GM12878 (cell line): ENCODE measurements around the gene NCKAP5. TPM values are rescaled to one million over a fixed set of nuclear protein-coding genes. Genes with fewer than 3 reads are reported as not detected.

Experiments
- ATAC-seq: fragments of 200-7000 bp; cut with Tn5 transposase; 3 replicates; pipeline ENCODE4 v1.9.1; 2020; ENCODE audit warnings: mild to moderate bottlenecking, moderate library complexity
- BruUV-seq: library from RNA; stranded (reverse); fragments of 400-500 nt; replicated peaks from 2 replicates; lab custom pipeline; 2021; lab: Mats Ljungman, UMichigan
- CTCF ChIA-PET: fragments of 300-600 bp; sonication (Branson Sonifier 250); formaldehyde crosslinking; extraction: SDS; loops from one replicate; lab custom pipeline; 2021; ENCODE audit warnings: inconsistent platforms; lab: Yijun Ruan, JAX
- POLR2A ChIA-PET: fragments of 350-600 bp; formaldehyde crosslinking; extraction: SDS; loops from one replicate; lab custom pipeline; 2021; ENCODE audit warnings: inconsistent platforms; lab: Charles Lee
- RAD21 ChIA-PET: fragments of 300-600 bp; sonication (Branson Sonifier 250); formaldehyde crosslinking; loops from one replicate; lab custom pipeline; 2023; ENCODE audit warnings: antibody characterized with exemption; ENCODE audit not compliant: unreplicated experiment; lab: Charles Lee
- SMC1A ChIA-PET: fragments of 300-600 bp; sonication (Branson Sonifier 250); formaldehyde crosslinking; loops from one replicate; lab custom pipeline; 2023; ENCODE audit not compliant: unreplicated experiment, uncharacterized antibody; lab: Charles Lee
- DNase-seq: peaks from one replicate; pipeline ENCODE4 v3.0.0-alpha.2; 2011; ENCODE audit warnings: low read depth, low spot score
- FAIRE-seq: peaks from 3 replicates; lab custom pipeline; 2011; peaks lifted over from hg19 to GRCh38; lab: Jason Lieb, UNC
- H2AFZ ChIP-seq: 2 replicates; pipeline ENCODE4 v1.6.0; 2011; ENCODE audit warnings: low read depth, low read length, control low read depth; ENCODE audit not compliant: control insufficient read depth
- H3K27ac ChIP-seq: 2 replicates; pipeline ENCODE4 v1.5.1; 2011; ENCODE audit warnings: control low read depth; ENCODE audit not compliant: control insufficient read depth, insufficient read depth
- H3K27me3 ChIP-seq, 2 experiments: replicated peaks in 1 of 2; 2 replicates each; pipeline versions ENCODE4 v1.6.0 to v1.6.1; 2011; ENCODE audit warnings: low read length in 1 of 2; ENCODE audit not compliant: control insufficient read depth in 2 of 2, insufficient read depth in 2 of 2
- H3K36me3 ChIP-seq, 2 experiments: 2 replicates each; pipeline ENCODE4 v1.5.1; 2011; ENCODE audit warnings: low read length in 1 of 2; ENCODE audit not compliant: control insufficient read depth in 2 of 2, insufficient read depth in 2 of 2
- H3K4me1 ChIP-seq: 2 replicates; pipeline ENCODE4 v1.6.1; 2011; ENCODE audit warnings: mild to moderate bottlenecking, low read length, moderate library complexity, mixed read lengths; ENCODE audit not compliant: control insufficient read depth, insufficient read depth
- H3K4me2 ChIP-seq: 2 replicates; pipeline ENCODE4 v1.6.0; 2011; ENCODE audit warnings: control low read depth; ENCODE audit not compliant: control insufficient read depth, insufficient read depth
- H3K4me3 ChIP-seq: fragments of 200-600 bp; sonication (generic); 2 replicates; pipeline ENCODE4 v1.5.1; 2016
- H3K79me2 ChIP-seq: 2 replicates; pipeline ENCODE4 v1.6.0; 2011; ENCODE audit warnings: low read length; ENCODE audit not compliant: control insufficient read depth, insufficient read depth
- H3K9ac ChIP-seq: 2 replicates; pipeline ENCODE4 v1.8.0; 2011; ENCODE audit warnings: low read length, control low read depth, mixed read lengths; ENCODE audit not compliant: control insufficient read depth, insufficient read depth
- H3K9me3 ChIP-seq: replicated peaks from 3 replicates; pipeline ENCODE4 v1.5.1; 2011; ENCODE audit warnings: mild to moderate bottlenecking, low read length; ENCODE audit not compliant: control insufficient read depth, insufficient read depth
- H4K20me1 ChIP-seq: 2 replicates; pipeline ENCODE4 v1.6.0; 2011; ENCODE audit not compliant: control insufficient read depth, insufficient read depth
- CBX3 ChIP-seq: fragments of 200-600 bp; sonication (generic); IDR thresholded peaks from 2 replicates; pipeline ENCODE4 v1.6.1; 2016; ENCODE audit warnings: low read depth, borderline replicate concordance
- CBX5 ChIP-seq: sonication (generic); IDR thresholded peaks from 2 replicates; pipeline ENCODE4 v1.6.1; 2016; ENCODE audit warnings: low read depth, moderate library complexity, mild to moderate bottlenecking, inconsistent platforms
- CHD2 ChIP-seq: IDR thresholded peaks from 2 replicates; pipeline ENCODE4 v1.6.1; 2011; ENCODE audit warnings: low read depth, low read length, improper control_type of control experiment, borderline replicate concordance
- CHD4 ChIP-seq: fragments of 200-600 bp; sonication (generic); IDR thresholded peaks from 2 replicates; pipeline ENCODE4 v1.6.1; 2016; ENCODE audit warnings: mild to moderate bottlenecking
- CREB1 ChIP-seq: IDR thresholded peaks from 2 replicates; pipeline ENCODE4 v1.6.1; 2012; ENCODE audit warnings: low read depth, mild to moderate bottlenecking, inconsistent platforms
- CUX1 ChIP-seq: IDR thresholded peaks from 2 replicates; pipeline ENCODE4 v1.6.1; 2012; ENCODE audit warnings: improper control_type of control experiment, low read depth, low read length; ENCODE audit not compliant: insufficient replicate concordance
- GATAD2B ChIP-seq: fragments of 450-650 bp; conservative IDR thresholded peaks from 2 replicates; pipeline ENCODE4 v1.6.1; 2017; ENCODE audit warnings: low read depth, mild to moderate bottlenecking, moderate library complexity
- HDAC2 ChIP-seq: fragments of 200-600 bp; sonication (generic); IDR thresholded peaks from 2 replicates; pipeline ENCODE4 v1.6.1; 2017
- MAX ChIP-seq: IDR thresholded peaks from 2 replicates; pipeline ENCODE4 v1.6.1; 2012; ENCODE audit warnings: low read depth, low read length, improper control_type of control experiment
- MEF2B ChIP-seq: fragments of 450-650 bp; IDR thresholded peaks from 2 replicates; pipeline ENCODE4 v1.6.1; 2018; ENCODE audit warnings: mild to moderate bottlenecking, moderate library complexity; ENCODE audit not compliant: partially characterized antibody, poor library complexity, severe bottlenecking
- NFIC ChIP-seq: IDR thresholded peaks from 2 replicates; pipeline ENCODE4 v1.6.1; 2012; ENCODE audit warnings: low read depth, mild to moderate bottlenecking, inconsistent platforms, low read length, moderate library complexity
- PAX8 ChIP-seq: fragments of 450-650 bp; IDR thresholded peaks from 2 replicates; pipeline ENCODE4 v1.6.1; 2017; ENCODE audit warnings: mild to moderate bottlenecking, moderate library complexity
- POLR2AphosphoS5 ChIP-seq: IDR thresholded peaks from 2 replicates; pipeline ENCODE4 v1.6.1; 2011; ENCODE audit warnings: mild to moderate bottlenecking, low read length, inconsistent platforms
- ZNF274 ChIP-seq: IDR thresholded peaks from one replicate; pipeline ENCODE4 v1.8.0; 2011; ENCODE audit not compliant: insufficient read length, insufficient read depth
- WGBS: methylation state at CpG from one replicate; pipeline ENCODE4 v1.1.6; 2016; ENCODE audit warnings: low lambda C conversion rate; ENCODE audit not compliant: insufficient replicate concordance, insufficient coverage; ENCODE audit errors: missing lambda C conversion rate; 5-methylcytosine and 5-hydroxymethylcytosine counted together
- in situ Hi-C: fragments of 300-500 bp; cut with MboI; formaldehyde crosslinking; loops from 9 replicates; pipeline ENCODE4 v1.14.3; 2018; ENCODE audit warnings: mixed read lengths
- intact Hi-C: fragments of 100-400 bp; cut with micrococcal nuclease; formaldehyde crosslinking; loops from one replicate; pipeline ENCODE4 v1.14.2; 2022; ENCODE audit not compliant: unreplicated experiment
- polyA plus RNA-seq, 11 experiments: library from polyadenylated mRNA; depleted of rRNA in 4 of 11; unstranded in 6 of 11; stranded (reverse) in 5 of 11; fragments of >200 nt; fragmentation: Nextera tagmentation in 4 of 11; fragmentation: Illumina TruSeq in 1 of 11; extraction: Ambion mirVana in 4 of 11; extraction: Trizol in 1 of 11; gene quantifications; 1 replicate in 1 of 11; 2 replicates in 10 of 11; pipeline versions ENCODE4 v1.2.1 to v1.2.3, GENCODE V29; 2011 to 2016; ENCODE audit warnings: inconsistent platforms in 2 of 11, missing spikeins in 2 of 11, low read depth in 1 of 11
- total RNA-seq, 4 experiments: library from RNA; depleted of rRNA in 3 of 4; stranded (reverse); fragments of >200 nt in 3 of 4; fragmentation: Illumina TruSeq in 1 of 4; extraction: Trizol in 1 of 4; gene quantifications; 2 replicates each; pipeline versions ENCODE4 v1.2.1 to v1.2.3, GENCODE V29; 2013 to 2021
- TF ChIP-seq, protein P1 (sequence below): IDR thresholded peaks from 2 replicates; pipeline ENCODE4 v1.6.1; 2011; ENCODE audit warnings: borderline replicate concordance, low read depth, mild to moderate bottlenecking, moderate library complexity, low read length; ENCODE audit not compliant: insufficient read depth, poor library complexity, severe bottlenecking
- TF ChIP-seq, protein P2 (sequence below): fragments of 450-650 bp; IDR thresholded peaks from 2 replicates; pipeline ENCODE4 v1.6.1; 2017; ENCODE audit warnings: low read depth, mild to moderate bottlenecking, moderate library complexity

Gene NCKAP5
- total and polyA plus RNA-seq, 10 of the 15 experiments (the other 5 are each of a cell fraction or from before 2014, with no cell fraction given), result 0.06 to 0.44 (median 0.16) TPM

GRCh38 chr2:132623096-132623839 lies 945.0 kb downstream of the NCKAP5 start:
- WGBS, result under 1% methylated on average over 8 of the region's 9 CpGs
- H2AFZ ChIP-seq, result no peak overlapping the region
- no peaks in the 10 kb centered on the region for H3K36me3 ChIP-seq
- no peaks in the 10 kb centered on the region for H3K79me2 ChIP-seq
- no peaks in the 10 kb centered on the region for H3K4me1 ChIP-seq
- H3K27me3 ChIP-seq, result no peaks in the 10 kb centered on the region
- ChIA-PET RAD21 (no interaction called here), SMC1A (no interaction called here), CTCF (no interaction called here), POLR2A (no interaction called here)
- no peak overlapping the region for H3K9ac ChIP-seq
- ATAC-seq (no peak), DNase-seq (no peak), FAIRE-seq (no peak)
- intact Hi-C loops (no loop called here), in situ Hi-C loops (no loop called here)
- no TSS peak for BruUV-seq
- no peaks in the 10 kb centered on the region for H4K20me1 ChIP-seq
- H3K4me3 ChIP-seq, result no peak overlapping the region
- H3K27ac ChIP-seq, result no peak overlapping the region
- H3K4me2 ChIP-seq, result no peak overlapping the region
- H3K9me3 ChIP-seq, result no peaks in the 10 kb centered on the region
- TF ChIP-seq ZNF274, result no peak
- TF ChIP-seq HDAC2, result no peak
- TF ChIP-seq CREB1, result no peak
- no peak for TF ChIP-seq PAX8
- TF ChIP-seq NFIC, result no peak
- TF ChIP-seq CHD2, result no peak
- TF ChIP-seq, protein P1, sequence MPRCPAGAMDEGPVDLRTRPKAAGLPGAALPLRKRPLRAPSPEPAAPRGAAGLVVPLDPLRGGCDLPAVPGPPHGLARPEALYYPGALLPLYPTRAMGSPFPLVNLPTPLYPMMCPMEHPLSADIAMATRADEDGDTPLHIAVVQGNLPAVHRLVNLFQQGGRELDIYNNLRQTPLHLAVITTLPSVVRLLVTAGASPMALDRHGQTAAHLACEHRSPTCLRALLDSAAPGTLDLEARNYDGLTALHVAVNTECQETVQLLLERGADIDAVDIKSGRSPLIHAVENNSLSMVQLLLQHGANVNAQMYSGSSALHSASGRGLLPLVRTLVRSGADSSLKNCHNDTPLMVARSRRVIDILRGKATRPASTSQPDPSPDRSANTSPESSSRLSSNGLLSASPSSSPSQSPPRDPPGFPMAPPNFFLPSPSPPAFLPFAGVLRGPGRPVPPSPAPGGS, result no peak
- TF ChIP-seq GATAD2B, result no peak
- TF ChIP-seq CBX3, result no peak
- no peak for TF ChIP-seq MEF2B
- no peak for TF ChIP-seq CHD4
- no peak for TF ChIP-seq POLR2AphosphoS5
- TF ChIP-seq, protein P2, sequence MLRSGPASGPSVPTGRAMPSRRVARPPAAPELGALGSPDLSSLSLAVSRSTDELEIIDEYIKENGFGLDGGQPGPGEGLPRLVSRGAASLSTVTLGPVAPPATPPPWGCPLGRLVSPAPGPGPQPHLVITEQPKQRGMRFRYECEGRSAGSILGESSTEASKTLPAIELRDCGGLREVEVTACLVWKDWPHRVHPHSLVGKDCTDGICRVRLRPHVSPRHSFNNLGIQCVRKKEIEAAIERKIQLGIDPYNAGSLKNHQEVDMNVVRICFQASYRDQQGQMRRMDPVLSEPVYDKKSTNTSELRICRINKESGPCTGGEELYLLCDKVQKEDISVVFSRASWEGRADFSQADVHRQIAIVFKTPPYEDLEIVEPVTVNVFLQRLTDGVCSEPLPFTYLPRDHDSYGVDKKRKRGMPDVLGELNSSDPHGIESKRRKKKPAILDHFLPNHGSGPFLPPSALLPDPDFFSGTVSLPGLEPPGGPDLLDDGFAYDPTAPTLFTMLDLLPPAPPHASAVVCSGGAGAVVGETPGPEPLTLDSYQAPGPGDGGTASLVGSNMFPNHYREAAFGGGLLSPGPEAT, result no peak
- no peak for TF ChIP-seq CUX1
- no peak for TF ChIP-seq CBX5
- no peak for TF ChIP-seq MAX
